Activated CD8-positive, alpha-beta memory T cell treated with anti-CD3 and anti-CD28 coated beads for 1 hour (primary cell): ENCODE data around the gene SLC31A1.
"Not testable (repeated sequence)": the region's sequence is repeated elsewhere in the genome, so short reads cannot be mapped to it uniquely, and the experiment has no call there.

Source experiments
- DNase-seq, 2 donors: peaks; one replicate each; pipeline ENCODE4 v3.0.0-alpha.2; 2020; ENCODE audit warnings: low read depth in 1 of 2; ENCODE audit errors: extremely low read depth in 1 of 2

Gene SLC31A1

GRCh38 chr9:113219969-113220368 lies 1.4 kb upstream of the SLC31A1 start:
- no peak for DNase-seq

- no peak for DNase-seq
Measured at GRCh38 chr9:113220467-113221002, 809 bp upstream of the SLC31A1 start.

GRCh38 chr9:113221800-113222481 lies 597 bp downstream of the SLC31A1 start:
- DNase-seq = no peak

GRCh38 chr9:113222482-113222841 lies 1.1 kb downstream of the SLC31A1 start:
- no peak for DNase-seq

- no peak for DNase-seq
Measured at GRCh38 chr9:113223963-113224362, 2.6 kb downstream of the SLC31A1 start.

- DNase-seq = no peak
Measured at GRCh38 chr9:113227436-113227835, 6.1 kb downstream of the SLC31A1 start.

GRCh38 chr9:113228130-113228665 lies 6.9 kb downstream of the SLC31A1 start:
- DNase-seq = no peak

- no peak for DNase-seq
Measured at GRCh38 chr9:113231701-113232100, 10.4 kb downstream of the SLC31A1 start.

- DNase-seq = not testable (repeated sequence)
Measured at GRCh38 chr9:113235701-113236255, 14.4 kb downstream of the SLC31A1 start.

GRCh38 chr9:113237026-113237425 lies 15.7 kb downstream of the SLC31A1 start:
- no peak for DNase-seq

GRCh38 chr9:113238202-113238858 lies 17.0 kb downstream of the SLC31A1 start:
- no peak for DNase-seq

- no peak for DNase-seq
Measured at GRCh38 chr9:113238859-113239232, 17.5 kb downstream of the SLC31A1 start.

GRCh38 chr9:113241161-113241560 lies 19.8 kb downstream of the SLC31A1 start:
- DNase-seq = no peak

- DNase-seq = no peak
Measured at GRCh38 chr9:113244556-113244955, 23.2 kb downstream of the SLC31A1 start.

GRCh38 chr9:113245894-113246293 lies 24.6 kb downstream of the SLC31A1 start:
- DNase-seq = no peak

GRCh38 chr9:113246928-113247327 lies 25.6 kb downstream of the SLC31A1 start:
- DNase-seq = no peak

- DNase-seq = no peak
Measured at GRCh38 chr9:113247640-113248039, 26.3 kb downstream of the SLC31A1 start.

GRCh38 chr9:113249661-113250060 lies 28.3 kb downstream of the SLC31A1 start:
- not testable (repeated sequence) for DNase-seq

- DNase-seq = no peak
Measured at GRCh38 chr9:113250807-113251206, 29.5 kb downstream of the SLC31A1 start.

GRCh38 chr9:113254991-113255390 lies 33.6 kb downstream of the SLC31A1 start:
- no peak for DNase-seq

- DNase-seq = no peak
Measured at GRCh38 chr9:113255438-113255837, 34.1 kb downstream of the SLC31A1 start.

- DNase-seq = no peak
Measured at GRCh38 chr9:113257863-113258262, 36.5 kb downstream of the SLC31A1 start.
